GM19240 (cell line): Measurements from ENCODE around the gene VPS37B.
"Not testable (repeated sequence)": the region's sequence is repeated elsewhere in the genome, so short reads cannot be mapped to it uniquely, and the experiment has no call there.

Source experiments
- DNase-seq: peaks from one replicate; pipeline ENCODE4 v3.0.0; 2011; ENCODE audit warnings: low spot score; ENCODE audit not compliant: insufficient read length

VPS37B gene

GRCh38 chr12:122908915-122909314 is 13.0 kb upstream of the VPS37B start:
- DNase-seq, result no peak

- not testable (repeated sequence) for DNase-seq
Observed at GRCh38 chr12:122905258-122905657, 9.3 kb upstream of the VPS37B start.

GRCh38 chr12:122903693-122904034 is 7.7 kb upstream of the VPS37B start:
- DNase-seq, result no peak

- no peak for DNase-seq
Observed at GRCh38 chr12:122902854-122903692, 7.1 kb upstream of the VPS37B start.

GRCh38 chr12:122899887-122900286 is 4.0 kb upstream of the VPS37B start:
- no peak for DNase-seq

GRCh38 chr12:122896662-122897061 is 738 bp upstream of the VPS37B start:
- DNase-seq, result no peak

GRCh38 chr12:122895320-122895703 is 612 bp downstream of the VPS37B start:
- no peak for DNase-seq

- DNase-seq, result no peak
Observed at GRCh38 chr12:122894193-122895121, 1.5 kb downstream of the VPS37B start.

GRCh38 chr12:122893208-122894153 is 2.4 kb downstream of the VPS37B start:
- DNase-seq, result no peak

GRCh38 chr12:122892724-122893123 is 3.2 kb downstream of the VPS37B start:
- DNase-seq, result not testable (repeated sequence)

GRCh38 chr12:122891661-122892525 is 4.0 kb downstream of the VPS37B start:
- no peak for DNase-seq

GRCh38 chr12:122889761-122890520 is 6.0 kb downstream of the VPS37B start:
- DNase-seq, result no peak

GRCh38 chr12:122888232-122888752 is 7.6 kb downstream of the VPS37B start:
- DNase-seq, result no peak

GRCh38 chr12:122887819-122888212 is 8.1 kb downstream of the VPS37B start:
- DNase-seq, result no peak

- no peak for DNase-seq
Observed at GRCh38 chr12:122886851-122887818, 8.8 kb downstream of the VPS37B start.

GRCh38 chr12:122886161-122886560 is 9.8 kb downstream of the VPS37B start:
- DNase-seq, result no peak

- DNase-seq, result no peak
Observed at GRCh38 chr12:122884860-122885259, 11.1 kb downstream of the VPS37B start.
